Hematopoietic multipotent progenitor cell treated with erythropoietin and hydrocortisone succinate and interleukin-3 and kit ligand, for 4 days (in vitro differentiated cells): ENCODE data around the gene TMEM9.

ENCODE experiments used
- DNase-seq: peaks from one replicate; pipeline ENCODE4 v3.0.0-alpha.2; 2015

TMEM9 gene

DNA sequence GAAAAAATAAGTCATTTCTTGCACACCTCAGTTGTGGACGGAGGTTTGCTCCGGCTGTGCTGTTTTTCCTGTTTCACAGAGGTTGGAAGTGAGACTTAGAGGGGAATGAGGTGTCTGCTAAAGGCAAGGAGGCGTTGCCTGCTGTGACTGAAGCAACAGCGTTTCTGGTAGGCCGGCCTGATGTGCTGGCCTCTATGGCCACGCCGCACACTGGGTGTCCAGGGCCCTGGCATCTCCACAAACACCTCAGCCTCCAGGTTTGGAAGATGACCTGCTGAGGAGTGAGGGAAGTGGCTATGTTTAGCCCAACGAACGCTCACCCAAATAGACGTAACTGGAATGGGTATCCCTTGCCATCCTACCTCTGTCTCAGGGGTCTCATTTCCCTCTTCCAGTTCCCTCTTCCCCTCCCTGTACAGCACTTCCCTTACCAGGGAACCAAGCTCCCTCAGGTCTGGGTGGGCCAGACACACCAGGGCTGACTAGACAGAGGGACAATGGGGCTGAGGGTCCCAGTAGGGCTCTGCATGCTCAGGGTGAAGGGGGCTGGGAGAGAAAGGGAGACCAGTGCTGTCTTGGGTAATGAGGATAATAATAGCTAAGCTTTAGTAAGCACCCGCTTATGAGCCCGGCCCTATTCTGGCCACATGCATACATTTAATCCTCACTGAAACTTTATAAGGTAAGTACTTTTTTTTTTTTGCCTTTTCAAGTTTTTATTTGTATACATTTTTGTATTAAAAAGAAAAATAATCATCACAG lies 53.9 kb downstream of the TMEM9 start:
- no peak for DNase-seq

DNA sequence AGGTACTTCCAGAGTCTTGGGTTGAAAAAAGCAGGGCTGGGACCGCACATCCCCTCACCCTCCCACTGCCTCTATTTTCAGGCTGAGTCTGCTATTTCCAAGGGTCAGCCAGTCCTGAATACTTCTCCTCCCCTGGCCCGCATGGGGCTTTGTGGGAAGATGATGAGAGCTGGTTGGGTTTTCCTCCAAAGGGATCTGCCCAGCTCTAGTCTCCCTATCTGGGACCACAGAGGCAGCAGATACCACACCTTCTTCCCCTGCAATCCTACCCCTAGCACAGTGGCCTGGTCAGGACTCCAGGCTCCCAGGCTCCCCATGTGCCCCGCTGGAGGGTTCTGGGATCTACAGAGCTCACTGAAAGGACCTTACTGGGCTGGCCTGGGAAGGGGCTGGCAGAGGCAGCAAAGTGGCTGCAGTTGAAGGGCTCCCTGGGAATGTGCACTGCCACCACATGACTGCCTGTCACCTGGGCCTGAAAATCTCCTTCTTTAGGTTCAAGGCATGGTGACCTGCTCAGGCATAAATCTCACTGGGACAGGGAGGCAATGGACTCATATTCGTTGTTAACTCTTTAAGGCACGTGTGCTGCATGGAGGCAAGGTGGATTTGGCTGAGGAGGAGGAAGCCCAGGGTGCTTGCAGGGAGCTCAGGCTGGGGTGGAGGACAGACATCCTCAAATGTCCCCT lies 55.1 kb downstream of the TMEM9 start:
- no peak for DNase-seq

DNA sequence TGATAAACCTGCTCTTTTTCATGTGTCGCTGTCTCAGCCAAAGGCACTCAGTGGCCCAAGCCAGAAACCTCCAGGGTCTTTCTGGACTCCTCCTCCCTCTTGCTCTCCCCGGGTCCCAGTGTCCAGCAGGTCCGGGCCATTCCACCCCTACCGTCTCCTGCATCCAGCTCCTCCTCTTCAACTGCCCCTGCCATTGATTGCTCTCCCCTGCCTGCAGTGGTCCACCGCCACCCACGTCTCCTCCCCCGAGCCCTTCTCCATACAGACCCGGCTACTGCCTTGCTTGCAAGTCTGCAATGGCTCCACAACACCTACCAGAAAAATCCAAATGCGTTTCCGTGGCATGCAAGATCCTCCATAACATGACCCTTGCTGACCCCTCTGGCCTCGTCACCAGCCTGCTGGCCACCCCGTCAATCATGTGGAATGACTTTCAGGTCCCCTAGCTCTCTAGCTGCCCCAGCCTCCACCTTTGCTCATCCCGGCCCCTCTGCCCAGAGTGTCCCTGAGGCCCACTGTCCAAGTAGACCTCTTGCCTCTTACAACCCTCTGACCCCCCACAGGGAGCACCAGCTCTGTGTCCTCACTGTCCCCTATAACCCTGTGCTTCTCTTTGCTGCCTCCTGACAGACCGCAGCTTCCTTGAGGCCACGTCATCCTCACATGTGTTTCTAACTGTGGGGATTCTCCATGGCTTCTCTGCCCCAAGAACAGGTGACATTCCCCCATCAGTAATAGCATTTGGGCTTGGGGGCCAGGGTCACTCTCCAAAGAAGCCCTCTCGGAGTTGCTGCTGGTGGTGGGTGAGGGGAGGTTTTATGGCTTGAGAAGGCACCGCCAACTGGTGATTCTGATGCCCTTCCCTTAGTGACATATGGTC lies 57.1 kb downstream of the TMEM9 start:
- no peak for DNase-seq

DNA sequence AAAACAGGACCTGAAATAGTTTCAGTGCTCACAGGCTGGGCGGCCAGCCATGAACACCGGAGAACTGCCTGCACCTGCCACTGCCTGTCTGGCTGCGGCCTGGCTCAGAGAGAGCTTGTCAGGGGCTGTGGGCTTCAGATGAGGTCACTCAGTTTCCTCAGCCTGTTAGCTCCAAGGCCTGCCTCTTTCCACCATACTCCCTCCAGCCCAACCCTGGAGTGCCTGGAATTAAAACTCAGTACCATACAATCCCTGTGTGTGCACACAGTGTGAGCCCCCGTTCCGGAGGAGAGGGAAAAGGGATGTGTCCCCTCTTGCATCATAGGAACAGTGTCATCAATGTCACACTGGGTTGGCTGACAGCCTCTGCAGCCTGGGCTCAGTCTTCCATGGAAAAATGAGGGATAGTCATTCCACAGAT lies 58.2 kb downstream of the TMEM9 start:
- no peak for DNase-seq

DNA sequence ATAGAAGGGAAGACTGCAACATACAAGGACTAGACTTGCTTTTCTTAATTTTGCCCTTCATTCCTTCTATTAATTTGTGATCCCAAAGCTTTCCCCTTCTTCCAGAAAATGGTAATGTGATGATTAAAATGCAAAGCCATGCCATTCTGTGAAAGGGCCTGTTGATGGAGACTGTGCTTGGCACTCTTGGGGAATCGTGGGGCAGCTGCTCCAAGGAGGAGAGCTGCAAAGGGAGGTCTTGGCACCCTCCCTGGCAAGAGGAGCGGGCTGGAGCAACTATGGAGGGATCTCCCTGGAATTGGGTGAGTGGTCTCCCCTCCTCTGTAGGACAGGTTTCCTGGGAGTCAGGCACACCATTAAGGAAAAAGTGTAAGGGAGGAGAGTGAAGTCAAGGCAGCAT lies 58.7 kb downstream of the TMEM9 start:
- DNase-seq = no peak

DNA sequence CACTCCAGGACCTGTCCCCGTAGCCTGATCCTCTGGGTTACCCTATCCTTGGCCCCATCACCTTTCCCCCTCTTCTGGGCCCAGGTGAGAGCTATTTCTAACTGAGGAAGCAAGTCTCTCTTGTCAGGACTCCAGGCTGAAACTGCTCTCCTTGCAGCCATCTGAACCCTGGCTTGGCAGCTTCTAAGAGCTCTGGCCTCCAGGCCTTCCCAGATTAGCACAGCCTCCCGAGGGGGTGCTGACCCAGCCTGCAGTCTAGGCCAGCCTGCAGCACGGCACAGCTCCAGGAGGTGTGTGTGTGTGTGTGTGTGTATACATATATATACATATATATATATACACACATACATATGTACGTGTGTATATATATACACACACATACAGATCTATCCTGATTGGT lies 59.4 kb downstream of the TMEM9 start:
- no peak for DNase-seq

DNA sequence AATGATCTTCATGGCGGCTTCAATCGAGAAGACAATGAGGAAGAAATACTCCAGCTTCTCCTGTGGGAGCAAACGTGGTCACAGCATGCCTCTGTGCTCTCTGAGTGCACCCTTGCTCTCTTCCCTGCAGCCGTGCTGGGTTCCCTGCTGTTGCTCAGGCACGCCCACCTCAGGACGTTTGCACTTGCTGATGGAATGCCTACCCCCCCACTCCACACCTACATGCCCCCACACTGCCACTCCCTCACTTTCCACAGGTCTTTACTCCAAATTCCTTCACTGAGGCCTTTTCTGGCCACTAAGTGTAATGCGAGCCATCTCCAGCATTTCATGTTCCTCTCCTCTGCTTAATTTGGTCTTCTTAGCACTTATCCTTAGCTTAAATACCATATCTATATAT lies 60.3 kb downstream of the TMEM9 start:
- DNase-seq = no peak

DNA sequence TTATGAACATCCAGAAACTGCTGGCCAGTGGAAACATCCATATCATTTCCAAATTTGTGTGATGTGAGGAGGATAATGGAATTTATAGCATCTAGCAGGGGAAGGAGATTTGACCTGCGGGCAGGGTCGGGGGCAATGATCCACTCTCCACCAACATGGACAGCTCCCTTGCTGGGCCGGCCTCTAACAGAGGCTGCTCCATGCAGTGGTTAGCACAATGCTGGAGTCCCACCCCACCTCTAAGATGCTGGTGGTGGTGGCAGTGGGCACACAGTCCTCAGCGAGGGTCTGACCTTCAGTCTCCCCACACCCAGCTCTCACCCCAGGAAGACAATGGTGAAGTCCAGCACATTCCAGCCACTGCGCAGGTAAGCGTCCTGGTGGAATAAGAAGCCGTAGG lies 60.7 kb downstream of the TMEM9 start:
- DNase-seq = no peak

DNA sequence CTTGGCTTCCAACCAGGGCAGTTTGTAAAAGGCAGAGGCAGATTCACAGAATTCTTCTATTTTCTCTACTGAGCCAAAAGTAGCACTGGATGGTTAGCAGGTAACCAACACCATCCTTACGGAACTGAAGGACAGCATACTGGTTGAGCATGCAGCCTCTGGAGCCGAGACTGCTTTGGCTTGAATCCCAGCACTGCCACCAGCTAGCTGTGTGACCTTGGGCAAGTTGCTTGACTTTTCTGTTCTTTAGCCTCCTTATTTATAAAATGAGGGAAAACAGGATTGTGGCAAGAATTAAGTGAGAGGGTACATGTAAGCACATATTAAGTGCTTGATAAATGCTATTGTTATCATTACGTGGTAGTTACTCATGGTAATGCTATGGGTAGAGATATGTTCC lies 61.5 kb downstream of the TMEM9 start:
- no peak for DNase-seq

DNA sequence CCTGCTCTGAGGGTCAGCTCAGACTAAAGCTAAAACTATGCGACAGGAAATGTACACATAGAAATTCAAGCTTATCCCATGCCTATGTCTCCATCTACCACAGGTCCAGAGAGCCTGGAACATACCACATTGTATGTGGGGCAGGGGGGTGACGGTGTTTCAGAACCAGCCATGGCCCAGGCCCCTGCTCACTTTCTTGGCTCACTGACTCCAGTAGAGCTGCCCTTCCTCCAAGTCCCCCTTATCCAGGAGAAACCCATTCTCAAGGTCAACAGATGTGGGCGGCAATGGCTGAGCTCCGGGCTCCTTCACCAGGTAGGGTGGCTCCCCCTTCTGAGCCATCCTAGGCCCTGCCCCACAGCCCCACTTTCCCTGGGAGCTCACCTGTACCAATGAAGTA lies 63.0 kb downstream of the TMEM9 start:
- no peak for DNase-seq

DNA sequence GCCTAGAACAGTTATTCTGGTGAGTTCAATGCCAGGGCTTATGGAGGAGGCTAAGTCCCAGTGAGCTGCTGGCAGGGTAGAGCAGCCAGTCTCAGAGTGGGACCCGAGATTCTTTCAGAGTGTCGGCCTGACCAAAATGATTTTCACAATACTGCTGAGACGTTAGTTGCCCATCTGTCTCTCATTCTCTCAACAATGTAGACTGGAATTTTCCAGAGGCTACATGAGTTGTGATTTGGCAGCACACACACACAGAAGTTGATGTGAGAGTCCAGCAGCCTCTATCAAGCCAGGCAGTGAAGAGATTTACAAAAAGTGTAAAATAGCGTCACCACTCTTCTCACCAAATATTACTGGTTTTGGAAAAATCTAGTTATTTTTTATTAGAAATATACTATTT lies 63.7 kb downstream of the TMEM9 start:
- no peak for DNase-seq

DNA sequence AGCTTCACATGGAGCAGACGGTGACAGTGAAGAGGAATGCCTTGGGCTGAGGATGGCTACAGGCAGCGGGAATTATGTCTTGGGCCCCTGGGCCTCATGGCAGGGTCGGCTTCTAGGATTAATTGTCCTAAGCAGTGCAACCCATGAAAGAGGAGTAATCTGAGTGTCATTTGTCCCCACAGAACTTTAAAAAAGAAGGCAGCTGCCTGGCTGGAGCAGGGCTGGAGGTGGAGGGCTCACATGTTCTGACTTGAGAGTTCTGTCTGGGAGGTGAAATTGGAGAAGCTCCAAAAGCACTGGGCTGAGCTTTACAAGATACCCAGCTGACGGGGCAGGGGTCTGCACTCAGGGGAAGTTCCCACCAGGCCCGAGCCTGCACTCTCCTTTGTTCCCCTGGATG lies 64.7 kb downstream of the TMEM9 start:
- no peak for DNase-seq

DNA sequence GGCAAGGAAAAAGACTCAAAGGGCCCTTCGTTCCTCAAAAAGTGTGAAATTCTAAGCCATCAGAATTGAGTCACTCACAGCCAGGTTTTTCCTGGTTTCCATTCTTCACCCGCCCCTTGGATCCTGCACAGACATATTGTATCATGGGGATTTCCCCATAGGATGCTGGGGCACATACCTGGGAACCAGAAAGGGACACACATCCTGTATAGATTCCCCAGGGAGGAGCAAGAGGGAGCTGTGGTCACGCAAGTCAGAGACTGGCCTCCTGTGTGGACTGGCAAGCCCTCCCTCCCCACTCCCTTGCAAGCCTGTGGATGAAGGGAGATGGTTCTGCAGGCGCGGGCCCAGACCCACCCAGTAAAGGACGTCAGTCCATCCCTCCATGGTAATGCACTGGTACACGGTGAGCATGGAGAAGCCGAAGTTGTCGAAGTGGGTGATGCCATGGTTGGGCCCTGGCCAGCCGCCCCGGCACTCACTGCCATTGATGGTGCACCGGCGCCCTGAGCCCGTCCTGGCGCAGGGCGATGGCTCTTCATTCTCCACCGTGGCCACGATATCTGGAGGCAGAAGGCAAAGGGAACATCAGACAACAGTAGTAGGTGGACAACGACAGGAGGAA lies 65.3 kb downstream of the TMEM9 start:
- DNase-seq = no peak

DNA sequence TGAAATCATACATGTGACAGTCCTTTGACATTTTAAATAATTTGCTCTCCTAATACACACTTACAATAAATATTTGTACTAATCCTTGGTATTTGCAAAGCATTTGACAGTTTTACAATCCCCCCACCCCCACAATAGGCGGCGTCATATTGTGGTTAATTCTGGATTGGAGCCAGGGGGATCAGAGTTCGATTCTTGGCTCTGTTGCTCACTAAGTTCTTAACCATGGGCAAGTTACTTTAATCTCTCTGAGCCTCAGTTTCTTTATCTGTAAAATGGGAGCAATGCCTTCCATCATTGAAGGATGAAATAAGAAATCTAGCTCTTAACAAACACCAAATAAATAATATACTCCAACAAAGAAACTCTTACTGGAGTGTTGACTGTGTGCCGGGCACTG lies 65.9 kb downstream of the TMEM9 start:
- peak; percentile 23 for DNase-seq

DNA sequence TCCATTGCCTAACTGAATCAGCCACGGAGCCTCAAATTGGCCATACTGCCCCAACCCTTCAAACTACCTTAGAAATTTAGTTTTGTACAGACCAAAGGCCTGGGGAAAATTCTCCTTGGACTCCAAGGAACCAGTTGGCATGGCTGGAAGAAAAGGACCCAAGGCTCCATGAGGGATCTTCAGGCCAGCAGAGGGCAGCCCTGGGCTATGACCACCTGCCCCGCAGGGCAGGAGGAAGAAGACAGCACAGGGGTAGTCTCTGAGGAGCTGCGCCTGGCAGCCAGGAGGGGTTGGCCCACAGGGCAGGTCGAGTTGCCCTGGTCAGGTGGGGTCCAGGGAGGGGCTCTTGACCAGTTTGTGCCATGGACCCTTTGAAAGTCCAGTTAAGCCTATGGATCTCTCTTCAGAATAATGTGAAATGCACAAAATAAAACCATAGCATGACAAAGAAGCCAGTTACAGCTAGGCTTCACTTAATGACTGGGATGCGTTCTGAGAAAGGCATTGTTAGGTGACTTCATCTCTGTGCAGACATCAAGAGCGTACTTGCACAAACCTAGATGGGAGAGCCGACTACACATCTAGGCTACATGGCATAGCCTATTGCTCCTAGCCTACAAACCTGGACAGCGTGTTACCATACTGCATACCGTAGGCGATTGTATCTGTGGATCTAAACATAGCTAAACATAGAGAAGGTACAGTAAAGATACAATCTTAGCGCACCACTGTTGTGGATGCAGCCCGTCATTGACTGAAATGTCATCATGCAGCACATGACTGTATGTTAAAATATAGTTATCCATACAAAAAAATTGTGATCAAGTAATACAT lies 68.2 kb downstream of the TMEM9 start:
- peak; percentile 78 for DNase-seq
